ENCODE measurements around the gene MRPL42. TPM values are rescaled to one million over a fixed set of nuclear protein-coding genes. Genes with fewer than 3 reads are reported as not detected.

MRPL42 gene
- total and polyA plus RNA-seq, 2 experiments from 2014 or later, result 195 to 269 TPM

DNA sequence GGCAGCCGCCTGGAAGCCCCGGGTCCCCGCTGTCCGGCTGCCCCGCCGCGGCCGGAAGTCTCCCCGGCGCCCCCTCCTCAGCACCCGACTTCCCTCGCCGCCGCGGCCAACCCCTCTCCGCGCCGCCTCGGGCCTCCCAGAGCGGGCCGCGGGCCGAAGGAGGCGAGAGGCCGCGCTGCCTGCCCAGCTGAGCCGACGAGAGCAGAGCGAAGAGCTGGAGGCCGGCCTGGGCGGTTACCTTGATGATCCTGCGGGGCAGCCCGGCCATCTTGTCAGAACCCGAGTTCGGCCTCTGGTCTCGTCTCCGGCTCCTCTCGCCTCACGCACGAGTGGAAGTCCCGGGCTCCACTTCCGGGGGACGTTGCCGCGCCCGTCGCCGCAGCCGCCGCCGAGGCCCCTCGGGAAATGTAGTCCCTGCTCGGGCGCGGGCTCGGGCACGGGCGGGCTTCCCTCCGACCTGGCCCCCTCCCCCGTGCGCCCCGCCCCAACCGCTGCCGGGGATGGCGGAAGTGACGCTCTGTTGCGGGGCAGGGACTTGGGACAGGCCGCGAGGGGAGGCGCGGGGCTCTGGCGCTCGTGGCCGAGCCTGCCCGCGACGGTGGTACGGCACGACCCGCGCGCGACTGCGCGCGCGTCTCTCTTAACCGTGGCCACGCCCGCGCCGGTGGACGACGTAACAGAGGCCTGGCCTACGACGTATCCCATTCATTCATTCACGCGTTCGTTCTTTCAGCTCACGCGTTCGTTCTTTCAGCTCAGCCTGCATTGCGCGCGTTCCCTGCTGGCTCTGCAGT is 25.5 kb upstream of the MRPL42 start, which contains the start of gene UBE2N (continued):
- TF ChIP-seq EZH2phosphoT487 (IDR thresholded peaks at IDR 0.05; ENCODE audit: unreplicated experiment) (no peak), CREB1 (CRISPR knock-in tag; IDR thresholded peaks at IDR 0.05; ENCODE audit: low read depth) (peak; percentile 89)

DNA sequence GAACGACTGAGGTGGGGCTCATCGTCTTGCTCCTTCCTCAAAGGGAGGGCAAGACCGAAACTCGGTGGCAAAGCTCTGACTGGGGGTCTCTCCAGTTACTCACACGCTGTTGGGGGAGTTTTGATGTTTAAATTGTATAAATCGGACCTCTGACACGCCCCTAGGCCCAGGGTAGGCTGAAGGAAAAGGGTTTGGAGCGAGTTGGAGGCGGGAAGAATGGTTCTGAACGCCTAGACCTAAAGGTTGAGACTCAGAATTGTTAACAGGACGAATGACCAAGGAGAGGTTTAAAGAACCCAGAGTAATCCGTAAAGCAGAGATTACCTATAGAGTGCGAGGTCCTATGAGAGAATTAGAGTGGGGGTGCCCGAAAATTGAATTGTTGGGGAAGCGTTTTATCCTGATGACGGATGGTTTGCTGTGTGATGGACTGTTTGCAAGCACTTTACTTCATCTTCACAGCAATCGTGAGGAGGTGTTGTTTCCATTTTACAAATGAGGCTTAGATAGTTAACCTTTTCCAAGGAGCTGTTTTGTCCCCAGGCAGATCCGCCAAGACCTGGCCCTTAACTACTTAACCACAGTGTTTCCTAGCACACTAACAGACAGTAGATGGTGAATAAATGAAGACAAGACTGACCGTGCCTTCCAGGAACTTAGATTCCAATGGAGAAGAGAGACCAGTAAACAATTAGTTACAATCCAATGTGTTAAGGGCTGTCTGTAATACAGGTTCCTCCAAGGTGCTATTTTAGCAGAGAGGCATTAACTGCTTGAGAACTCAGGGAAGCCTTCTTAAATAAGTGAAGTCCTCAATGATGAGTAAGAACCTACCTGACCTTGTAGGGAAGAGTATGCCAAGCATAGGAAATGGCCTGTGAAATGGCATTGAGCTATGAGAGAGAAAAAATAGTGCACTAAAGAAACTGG is 24.6 kb upstream of the MRPL42 start:
- DNase-seq (ENCODE audit: low spot score), result no peak

More for the DNA sequence above, 24.6 kb upstream of the MRPL42 start:
- H3K79me2 ChIP-seq (replicated peaks; ENCODE audit: insufficient read depth), result peaks cover 43% of the 10 kb centered on the region
- H3K9me2 ChIP-seq (ENCODE audit: insufficient read depth), result no peaks in the 10 kb centered on the region
- TF ChIP-seq EZH2phosphoT487 (IDR thresholded peaks at IDR 0.05; ENCODE audit: unreplicated experiment) (no peak), CREB1 (CRISPR knock-in tag; IDR thresholded peaks at IDR 0.05; ENCODE audit: low read depth) (no peak), NANOG (IDR thresholded peaks at IDR 0.05; ENCODE audit: borderline replicate concordance) (no peak), POLR2AphosphoS5 (IDR thresholded peaks at IDR 0.05; ENCODE audit: low read depth) (no peak)
- TF ChIP-seq, protein P1, sequence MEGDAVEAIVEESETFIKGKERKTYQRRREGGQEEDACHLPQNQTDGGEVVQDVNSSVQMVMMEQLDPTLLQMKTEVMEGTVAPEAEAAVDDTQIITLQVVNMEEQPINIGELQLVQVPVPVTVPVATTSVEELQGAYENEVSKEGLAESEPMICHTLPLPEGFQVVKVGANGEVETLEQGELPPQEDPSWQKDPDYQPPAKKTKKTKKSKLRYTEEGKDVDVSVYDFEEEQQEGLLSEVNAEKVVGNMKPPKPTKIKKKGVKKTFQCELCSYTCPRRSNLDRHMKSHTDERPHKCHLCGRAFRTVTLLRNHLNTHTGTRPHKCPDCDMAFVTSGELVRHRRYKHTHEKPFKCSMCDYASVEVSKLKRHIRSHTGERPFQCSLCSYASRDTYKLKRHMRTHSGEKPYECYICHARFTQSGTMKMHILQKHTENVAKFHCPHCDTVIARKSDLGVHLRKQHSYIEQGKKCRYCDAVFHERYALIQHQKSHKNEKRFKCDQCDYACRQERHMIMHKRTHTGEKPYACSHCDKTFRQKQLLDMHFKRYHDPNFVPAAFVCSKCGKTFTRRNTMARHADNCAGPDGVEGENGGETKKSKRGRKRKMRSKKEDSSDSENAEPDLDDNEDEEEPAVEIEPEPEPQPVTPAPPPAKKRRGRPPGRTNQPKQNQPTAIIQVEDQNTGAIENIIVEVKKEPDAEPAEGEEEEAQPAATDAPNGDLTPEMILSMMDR (conservative IDR thresholded peaks at IDR 0.05; ENCODE audit: low read depth in 2 of 2), result no peak
- TF ChIP-seq, protein P2, sequence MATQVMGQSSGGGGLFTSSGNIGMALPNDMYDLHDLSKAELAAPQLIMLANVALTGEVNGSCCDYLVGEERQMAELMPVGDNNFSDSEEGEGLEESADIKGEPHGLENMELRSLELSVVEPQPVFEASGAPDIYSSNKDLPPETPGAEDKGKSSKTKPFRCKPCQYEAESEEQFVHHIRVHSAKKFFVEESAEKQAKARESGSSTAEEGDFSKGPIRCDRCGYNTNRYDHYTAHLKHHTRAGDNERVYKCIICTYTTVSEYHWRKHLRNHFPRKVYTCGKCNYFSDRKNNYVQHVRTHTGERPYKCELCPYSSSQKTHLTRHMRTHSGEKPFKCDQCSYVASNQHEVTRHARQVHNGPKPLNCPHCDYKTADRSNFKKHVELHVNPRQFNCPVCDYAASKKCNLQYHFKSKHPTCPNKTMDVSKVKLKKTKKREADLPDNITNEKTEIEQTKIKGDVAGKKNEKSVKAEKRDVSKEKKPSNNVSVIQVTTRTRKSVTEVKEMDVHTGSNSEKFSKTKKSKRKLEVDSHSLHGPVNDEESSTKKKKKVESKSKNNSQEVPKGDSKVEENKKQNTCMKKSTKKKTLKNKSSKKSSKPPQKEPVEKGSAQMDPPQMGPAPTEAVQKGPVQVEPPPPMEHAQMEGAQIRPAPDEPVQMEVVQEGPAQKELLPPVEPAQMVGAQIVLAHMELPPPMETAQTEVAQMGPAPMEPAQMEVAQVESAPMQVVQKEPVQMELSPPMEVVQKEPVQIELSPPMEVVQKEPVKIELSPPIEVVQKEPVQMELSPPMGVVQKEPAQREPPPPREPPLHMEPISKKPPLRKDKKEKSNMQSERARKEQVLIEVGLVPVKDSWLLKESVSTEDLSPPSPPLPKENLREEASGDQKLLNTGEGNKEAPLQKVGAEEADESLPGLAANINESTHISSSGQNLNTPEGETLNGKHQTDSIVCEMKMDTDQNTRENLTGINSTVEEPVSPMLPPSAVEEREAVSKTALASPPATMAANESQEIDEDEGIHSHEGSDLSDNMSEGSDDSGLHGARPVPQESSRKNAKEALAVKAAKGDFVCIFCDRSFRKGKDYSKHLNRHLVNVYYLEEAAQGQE (IDR thresholded peaks at IDR 0.05; ENCODE audit: unreplicated experiment), result no peak
- no peak; the same call in 2 of the 3 replicates for ATAC-seq
- Mint-ChIP-seq H3K4me3 (peak overlapping the region; percentile 96), H3K36me3 (ENCODE audit: low read depth) (peaks cover 7% of the 10 kb centered on the region; the same call in 1 of the 3 replicates), H3K9me3 (peaks cover 3% of the 10 kb centered on the region; the same call in 2 of the 3 replicates), H3K27ac (peak overlapping the region; percentile 99), H3K27me3 (ENCODE audit: insufficient read depth, low read depth, poor library complexity) (peaks cover 4% of the 10 kb centered on the region), H3K4me1 (peaks cover 35% of the 10 kb centered on the region)
- no peaks in the 10 kb centered on the region for H3F3A ChIP-seq (replicated peaks; ENCODE audit: low read depth)
- no peaks in the 10 kb centered on the region for H3K27me3 ChIP-seq (ENCODE audit: insufficient read depth)
- H2AFZ ChIP-seq, result peak overlapping the region; percentile 77; the same call in 1 of the 2 replicates
- peak overlapping the region; percentile 94 for H3K27ac ChIP-seq (ENCODE audit: low read depth)
- H3K4me2 ChIP-seq, result peak overlapping the region; percentile 92
- H3K4me3 ChIP-seq, result peak overlapping the region; percentile 93
- peaks cover 32% of the 10 kb centered on the region for H4K20me1 ChIP-seq (replicated peaks; ENCODE audit: insufficient read depth)
- H3K4me1 ChIP-seq (ENCODE audit: insufficient read depth), result peaks cover 34% of the 10 kb centered on the region
- H3K36me3 ChIP-seq (ENCODE audit: insufficient read depth), result no peaks in the 10 kb centered on the region

All from GM23338 (cell line).